ENCODE results near the gene MAPK11.

Gene MAPK11

GRCh38 chr22:50218996-50219727 is 51.0 kb downstream of the MAPK11 start:
- TF ChIP-seq CTCF (IDR thresholded peaks at IDR 0.05; ENCODE audit: low read depth, low read length) = no peak
- peak; percentile 65 to 87 for DNase-seq (ENCODE audit: low read depth in 2 of 2)
- H3K4me3 ChIP-seq (replicated peaks in 1 of 2; ENCODE audit: low read depth in 2 of 2, low read length in 2 of 2) = no peak overlapping the region

DNA sequence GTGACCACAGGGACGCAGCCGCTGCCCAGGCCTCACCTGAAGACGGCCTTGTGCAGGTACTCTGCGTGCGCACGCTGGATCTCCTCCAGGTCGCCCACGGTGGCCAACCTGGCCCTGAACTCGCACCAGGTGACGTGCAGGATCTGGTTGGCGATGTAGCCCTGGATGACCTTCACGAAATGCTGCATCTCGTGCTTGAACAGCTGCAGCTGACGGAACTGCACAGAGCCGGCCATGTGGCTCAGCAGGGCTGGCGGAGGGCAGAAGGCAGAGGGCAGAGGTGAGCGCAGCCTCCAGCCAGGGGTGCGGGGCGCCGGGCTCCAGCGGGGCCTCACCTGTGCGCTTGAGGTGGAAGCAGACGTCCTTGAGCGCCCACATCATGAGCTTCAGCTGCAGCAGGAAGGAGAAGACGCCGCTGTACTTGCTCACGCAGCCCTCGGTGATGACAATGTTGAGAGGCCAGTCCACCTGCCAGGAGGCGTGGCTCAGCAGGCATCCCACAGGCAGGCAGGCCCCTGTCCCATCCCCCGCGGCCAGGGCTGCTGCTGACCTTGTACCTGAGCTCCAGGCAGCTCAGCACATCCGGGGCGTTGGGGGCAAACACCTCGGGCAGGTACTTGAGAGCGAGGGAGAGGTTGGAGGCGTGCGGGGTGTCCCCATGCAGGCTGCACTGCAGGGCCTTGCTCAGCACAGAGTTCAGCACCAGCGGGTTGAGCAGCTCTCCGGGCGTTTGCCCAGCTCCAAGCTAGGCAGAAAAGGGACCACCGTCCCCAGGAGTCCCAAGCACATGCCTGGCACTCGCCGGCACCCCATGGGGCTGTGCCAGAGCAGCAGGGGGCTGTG is 51.8 kb downstream of the MAPK11 start:
- no peak for DNase-seq (ENCODE audit: low read depth in 2 of 2)
- no peak for TF ChIP-seq CTCF (IDR thresholded peaks at IDR 0.05; ENCODE audit: low read depth, low read length)
- H3K4me3 ChIP-seq (replicated peaks in 1 of 2; ENCODE audit: low read depth in 2 of 2, low read length in 2 of 2) = no peak overlapping the region

- TF ChIP-seq CTCF (IDR thresholded peaks at IDR 0.05; ENCODE audit: low read depth, low read length) = no peak
- no peak overlapping the region for H3K4me3 ChIP-seq (replicated peaks in 1 of 2; ENCODE audit: low read depth in 2 of 2, low read length in 2 of 2)
- no peak for DNase-seq (ENCODE audit: low read depth in 2 of 2)
Observed at GRCh38 chr22:50217543-50218152, 52.5 kb downstream of the MAPK11 start.

DNA sequence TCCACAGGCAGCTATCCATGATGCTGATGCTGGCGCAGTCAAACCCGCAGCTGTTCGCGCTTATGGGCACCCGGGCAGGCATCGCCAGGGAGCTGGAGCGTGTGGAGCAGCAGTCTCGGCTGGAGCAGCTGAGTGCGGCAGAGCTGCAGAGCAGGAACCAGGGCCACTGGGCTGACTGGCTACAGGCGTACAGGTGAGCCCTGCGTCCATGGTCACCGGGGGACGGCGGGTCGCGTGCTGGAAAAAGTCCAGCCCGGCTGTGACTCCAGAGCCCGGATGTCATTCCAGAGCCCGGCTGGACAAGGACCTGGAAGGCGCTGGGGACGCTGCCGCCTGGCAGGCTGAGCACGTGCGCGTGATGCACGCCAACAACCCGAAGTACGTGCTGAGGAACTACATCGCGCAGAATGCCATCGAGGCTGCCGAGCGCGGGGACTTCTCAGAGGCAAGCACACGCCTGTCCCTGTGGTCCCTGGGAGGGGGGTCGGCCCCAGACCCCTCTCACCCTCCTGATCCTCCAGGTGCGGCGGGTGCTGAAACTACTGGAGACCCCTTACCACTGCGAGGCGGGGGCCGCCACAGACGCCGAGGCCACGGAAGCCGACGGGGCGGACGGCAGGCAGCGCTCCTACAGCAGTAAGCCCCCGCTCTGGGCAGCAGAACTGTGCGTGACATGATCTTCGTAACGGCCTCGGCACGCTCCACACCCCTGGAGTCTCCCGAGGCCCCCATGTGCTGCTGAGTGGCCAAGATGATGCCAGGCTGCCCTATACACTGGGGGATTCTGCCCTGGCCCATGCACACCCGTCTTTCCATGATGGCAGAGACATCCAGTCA is 53.3 kb downstream of the MAPK11 start:
- TF ChIP-seq CTCF (IDR thresholded peaks at IDR 0.05; ENCODE audit: low read depth, low read length) = no peak
- no peak overlapping the region for H3K4me3 ChIP-seq (replicated peaks in 1 of 2; ENCODE audit: low read depth in 2 of 2, low read length in 2 of 2)

GRCh38 chr22:50216055-50216683 is 54.0 kb downstream of the MAPK11 start:
- DNase-seq (ENCODE audit: low read depth in 2 of 2) = no peak
- H3K4me3 ChIP-seq (replicated peaks in 1 of 2; ENCODE audit: low read depth in 2 of 2, low read length in 2 of 2) = no peak overlapping the region
- no peak for TF ChIP-seq CTCF (IDR thresholded peaks at IDR 0.05; ENCODE audit: low read depth, low read length)

More for the DNA sequence above, 53.3 kb downstream of the MAPK11 start:
- no peak for DNase-seq (ENCODE audit: low read depth in 2 of 2)
